Measurements from ENCODE around the gene TRPM8. TPM values are rescaled to one million over a fixed set of nuclear protein-coding genes. Genes with fewer than 3 reads are reported as not detected.

TRPM8 gene
- total RNA-seq, 1 donor from 2014 or later = not detected

- intact Hi-C loops (cut with micrococcal nuclease) = no loop called here
- Histone ChIP-seq H3K36me3 (no peaks in the 10 kb centered on the region), H3K4me1 (no peaks in the 10 kb centered on the region), H3K9me3 (replicated peaks) (peaks cover 5% of the 10 kb centered on the region), H3K27me3 (ENCODE audit: low read depth) (peaks cover 81% of the 10 kb centered on the region), H3K4me3 (peak overlapping the region; percentile 32), H3K27ac (replicated peaks) (no peak overlapping the region)
- no peak for DNase-seq
- no peak for TF ChIP-seq CTCF (IDR thresholded peaks at IDR 0.05; ENCODE audit: borderline replicate concordance)
Measured at GRCh38 chr2:233938676-233939370, 21.6 kb downstream of the TRPM8 start.

DNA sequence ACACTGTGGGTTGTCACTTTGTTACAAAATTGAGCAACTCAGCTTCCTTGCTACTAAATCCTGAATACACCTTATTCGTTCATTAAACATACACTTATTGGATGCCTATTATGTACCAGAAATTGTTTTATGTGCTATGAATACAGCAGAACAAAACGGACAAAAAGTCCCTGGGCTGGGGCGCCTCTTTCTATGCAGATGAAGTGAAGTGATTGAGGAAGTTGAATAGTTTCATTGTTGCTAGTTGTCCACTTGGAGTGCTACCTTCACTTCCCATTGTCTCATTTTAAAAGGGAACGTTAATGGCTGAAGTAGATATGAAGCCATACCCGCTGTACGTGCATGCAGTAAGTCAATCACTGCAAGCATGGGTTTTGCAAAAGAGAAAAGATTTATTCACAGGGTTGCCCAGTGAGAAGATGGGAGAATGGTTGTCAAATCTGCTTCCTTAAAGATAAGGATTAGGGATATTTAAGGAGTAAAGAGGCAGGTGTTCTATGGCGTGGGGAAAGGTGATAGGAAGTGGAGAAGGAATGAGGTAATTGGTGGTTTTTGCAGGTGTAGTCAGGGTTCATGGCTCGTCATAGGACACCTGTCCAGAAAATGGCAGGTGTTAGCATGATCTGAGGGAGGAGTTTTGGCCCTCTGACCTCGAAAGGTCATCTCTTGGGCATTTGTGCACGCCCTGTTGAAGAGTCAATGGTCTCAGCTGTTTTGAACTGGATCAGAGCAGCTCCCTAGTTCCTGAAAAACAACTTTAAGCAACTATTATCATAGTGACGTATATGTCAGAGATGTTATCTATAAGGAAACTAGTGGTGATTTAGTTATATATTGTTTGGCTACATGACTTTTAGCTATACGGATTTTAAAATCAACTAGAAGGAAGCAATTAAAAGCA, 23.5 kb downstream of the TRPM8 start:
- Histone ChIP-seq H3K4me3 (no peak overlapping the region), H3K4me1 (no peaks in the 10 kb centered on the region), H3K9me3 (replicated peaks) (peaks cover 20% of the 10 kb centered on the region), H3K27me3 (ENCODE audit: low read depth) (peaks cover 84% of the 10 kb centered on the region), H3K36me3 (no peaks in the 10 kb centered on the region), H3K27ac (replicated peaks) (no peak overlapping the region)
- DNase-seq = no peak
- TF ChIP-seq CTCF (IDR thresholded peaks at IDR 0.05; ENCODE audit: borderline replicate concordance) = no peak
- intact Hi-C loops (cut with micrococcal nuclease) = no loop called here

DNA sequence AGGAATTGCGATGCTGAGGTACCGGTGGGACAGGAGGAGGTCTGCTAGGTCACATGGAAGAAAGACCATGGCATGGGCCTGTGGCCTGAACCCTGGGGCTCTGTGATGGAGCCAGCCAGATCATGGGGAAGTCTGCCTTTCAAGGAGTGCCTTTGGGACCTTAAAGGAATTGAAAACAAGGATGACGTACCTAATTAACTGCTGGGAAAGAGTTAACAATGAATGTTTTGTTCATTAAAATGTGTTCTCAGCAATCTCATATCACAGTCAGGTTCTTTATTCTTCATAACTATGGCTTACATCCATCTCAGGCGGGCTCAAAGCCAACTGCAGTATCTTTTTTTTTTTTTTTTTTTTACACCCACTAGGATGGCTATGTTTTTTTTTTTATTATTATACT, 25.6 kb downstream of the TRPM8 start:
- intact Hi-C loops (cut with micrococcal nuclease) = no loop called here
- no peaks in the 10 kb centered on the region for H3K4me1 ChIP-seq
- H3K27me3 ChIP-seq (ENCODE audit: low read depth) = peaks cover 76% of the 10 kb centered on the region
- no peak overlapping the region for H3K27ac ChIP-seq (replicated peaks)
- H3K4me3 ChIP-seq = no peak overlapping the region
- DNase-seq = no peak
- H3K36me3 ChIP-seq = no peaks in the 10 kb centered on the region
- no peak for TF ChIP-seq CTCF (IDR thresholded peaks at IDR 0.05; ENCODE audit: borderline replicate concordance)
- peaks cover 20% of the 10 kb centered on the region for H3K9me3 ChIP-seq (replicated peaks)

DNA sequence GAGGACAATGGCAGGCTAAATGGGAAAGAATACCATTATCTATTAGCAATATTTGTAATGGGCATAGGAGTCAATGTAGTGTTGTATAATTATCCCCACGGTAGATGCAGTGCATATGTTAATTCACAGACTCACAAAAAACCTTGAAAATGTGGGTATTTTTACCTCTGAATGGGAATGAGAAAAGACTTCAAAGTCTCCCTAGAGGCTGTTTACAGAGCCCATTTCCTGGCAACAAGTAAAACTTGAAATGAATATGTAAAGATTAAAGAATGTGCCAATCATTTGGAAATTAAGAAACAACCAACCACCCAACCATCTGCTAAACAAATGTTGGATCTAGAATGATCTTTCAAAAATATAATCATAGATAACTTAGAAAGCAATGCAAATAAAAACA, 27.1 kb downstream of the TRPM8 start:
- Histone ChIP-seq H3K4me3 (no peak overlapping the region), H3K27ac (replicated peaks) (no peak overlapping the region), H3K4me1 (no peaks in the 10 kb centered on the region), H3K36me3 (no peaks in the 10 kb centered on the region), H3K9me3 (replicated peaks) (peaks cover 20% of the 10 kb centered on the region), H3K27me3 (ENCODE audit: low read depth) (peaks cover 60% of the 10 kb centered on the region)
- intact Hi-C loops (cut with micrococcal nuclease) = no loop called here
- no peak for DNase-seq
- TF ChIP-seq CTCF (IDR thresholded peaks at IDR 0.05; ENCODE audit: borderline replicate concordance) = no peak

DNA sequence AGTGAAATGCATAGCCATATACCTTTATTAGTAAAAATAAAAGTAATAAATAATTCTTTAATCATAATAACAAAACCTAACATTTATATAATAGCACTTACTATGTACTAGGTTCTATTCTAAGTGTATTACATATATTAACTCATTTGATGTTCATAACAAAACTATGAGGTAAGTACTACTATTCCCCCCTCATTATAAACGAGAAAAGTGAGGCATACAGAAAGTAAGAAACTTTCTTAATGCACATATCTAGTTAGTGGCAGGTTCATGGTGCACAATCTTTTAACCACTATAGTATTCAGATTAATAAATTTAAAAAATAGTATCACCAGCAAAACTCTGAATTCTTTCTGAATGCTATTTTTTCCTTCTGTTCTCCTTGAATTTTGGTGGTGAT, 27.5 kb downstream of the TRPM8 start:
- Histone ChIP-seq H3K27me3 (ENCODE audit: low read depth) (peaks cover 59% of the 10 kb centered on the region), H3K27ac (replicated peaks) (no peak overlapping the region), H3K36me3 (no peaks in the 10 kb centered on the region), H3K9me3 (replicated peaks) (peaks cover 20% of the 10 kb centered on the region), H3K4me1 (no peaks in the 10 kb centered on the region), H3K4me3 (no peak overlapping the region)
- DNase-seq = no peak
- intact Hi-C loops (cut with micrococcal nuclease) = no loop called here
- TF ChIP-seq CTCF (IDR thresholded peaks at IDR 0.05; ENCODE audit: borderline replicate concordance) = no peak

Measured in left ventricle myocardium inferior (tissue), 1 donor.